GM10266 (cell line): ENCODE results near the gene PTBP1.

Experiments
- DNase-seq: peaks from one replicate; pipeline ENCODE4 v3.0.0; 2012; ENCODE audit errors: extremely low spot score
- CTCF ChIP-seq: IDR thresholded peaks from 2 replicates; pipeline ENCODE4 v1.5.1; 2012; ENCODE audit warnings: mild to moderate bottlenecking, low read depth; ENCODE audit not compliant: control insufficient read depth, insufficient read depth; ENCODE audit errors: missing control alignments

Gene PTBP1

GRCh38 chr19:821231-821824 is 24.1 kb downstream of the PTBP1 start:
- TF ChIP-seq CTCF, result no peak
- DNase-seq, result no peak

DNA sequence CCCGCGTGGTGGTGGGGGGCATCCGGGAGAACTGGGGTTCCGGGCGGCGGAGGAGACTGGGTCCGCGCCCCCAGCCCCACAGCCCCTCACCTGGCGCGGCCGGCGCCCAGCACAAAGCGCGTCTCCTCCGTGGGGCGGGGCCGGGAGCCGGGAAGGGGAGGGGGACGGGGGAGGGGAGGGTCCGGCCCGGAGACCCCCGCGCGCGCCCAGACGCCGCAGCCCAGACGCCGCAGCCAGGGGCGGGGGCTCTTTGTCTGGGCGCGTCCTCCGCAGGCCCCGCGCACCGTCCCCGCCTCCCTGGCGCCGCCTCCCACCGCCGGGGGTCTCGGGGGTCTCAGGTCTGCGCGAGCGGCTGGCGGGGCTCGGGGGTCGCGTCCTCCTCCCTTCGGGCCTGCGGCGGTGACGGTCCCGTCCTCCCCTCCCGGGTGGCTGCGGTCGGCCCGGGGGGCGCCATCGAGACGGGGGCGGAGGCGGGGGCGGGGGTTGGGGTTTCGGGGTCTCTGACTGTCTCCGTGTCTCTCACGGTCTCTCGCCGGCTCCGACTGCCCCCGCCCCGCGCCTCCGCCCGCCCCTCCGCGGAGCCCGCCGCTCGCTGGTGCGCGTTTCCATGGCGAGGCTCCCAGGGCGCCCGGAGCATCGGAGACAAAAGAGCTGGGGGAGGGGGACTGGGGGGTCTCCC is 24.7 kb downstream of the PTBP1 start, which contains the start of gene PLPPR3:
Gene PLPPR3 (minus strand): TSS at position 131 of the 679 bp plus-strand sequence. CDS start 396 bp downstream, outside the sequence.
- TF ChIP-seq CTCF, result no peak
- no peak for DNase-seq

- no peak for DNase-seq
- no peak for TF ChIP-seq CTCF
Observed at GRCh38 chr19:823565-824121, 26.4 kb downstream of the PTBP1 start.

- DNase-seq, result no peak
- TF ChIP-seq CTCF, result no peak
Observed at GRCh38 chr19:824885-825284, 27.6 kb downstream of the PTBP1 start.

- DNase-seq, result no peak
- TF ChIP-seq CTCF, result no peak
Observed at GRCh38 chr19:825897-826644, 28.8 kb downstream of the PTBP1 start.

GRCh38 chr19:827314-827709 is 30.1 kb downstream of the PTBP1 start:
- DNase-seq, result no peak
- no peak for TF ChIP-seq CTCF
